Ishikawa (cell line): ENCODE results near the gene SALL1.

Source experiments
- CEBPB ChIP-seq: IDR thresholded peaks from 2 replicates; pipeline ENCODE4 v1.6.1; 2012
- EGR1 ChIP-seq: IDR thresholded peaks from 2 replicates; pipeline ENCODE4 v1.6.1; 2012
- EP300 ChIP-seq: IDR thresholded peaks from 2 replicates; pipeline ENCODE4 v1.6.1; 2012; ENCODE audit warnings: borderline replicate concordance
- MAX ChIP-seq: IDR thresholded peaks from 2 replicates; pipeline ENCODE4 v1.6.1; 2012
- RAD21 ChIP-seq: IDR thresholded peaks from 2 replicates; pipeline ENCODE4 v1.6.1; 2012; ENCODE audit warnings: low read depth
- REST ChIP-seq: IDR thresholded peaks from 2 replicates; pipeline ENCODE4 v1.6.1; 2012; ENCODE audit warnings: low read depth, mild to moderate bottlenecking
- TAF1 ChIP-seq: IDR thresholded peaks from 2 replicates; pipeline ENCODE4 v1.6.1; 2012; ENCODE audit warnings: low read depth, mild to moderate bottlenecking
- TCF12 ChIP-seq: IDR thresholded peaks from 2 replicates; pipeline ENCODE4 v1.6.1; 2012; ENCODE audit warnings: low read depth
- USF1 ChIP-seq: IDR thresholded peaks from 2 replicates; pipeline ENCODE4 v1.6.1; 2012
- YY1 ChIP-seq: IDR thresholded peaks from 2 replicates; pipeline ENCODE4 v1.6.1; 2012; ENCODE audit warnings: low read depth

- no peak for TF ChIP-seq CEBPB
- no peak for TF ChIP-seq REST
- TF ChIP-seq TAF1: no peak
- no peak for TF ChIP-seq EP300
- TF ChIP-seq EGR1: no peak
- no peak for TF ChIP-seq USF1
- no peak for TF ChIP-seq YY1
- no peak for TF ChIP-seq RAD21
- no peak for TF ChIP-seq MAX
- TF ChIP-seq TCF12: no peak
These were observed 55.8 kb downstream of the SALL1 start for GRCh38 chr16:51095084-51095881.
